Measurements from ENCODE around the gene WNK2.

Gene WNK2

DNA sequence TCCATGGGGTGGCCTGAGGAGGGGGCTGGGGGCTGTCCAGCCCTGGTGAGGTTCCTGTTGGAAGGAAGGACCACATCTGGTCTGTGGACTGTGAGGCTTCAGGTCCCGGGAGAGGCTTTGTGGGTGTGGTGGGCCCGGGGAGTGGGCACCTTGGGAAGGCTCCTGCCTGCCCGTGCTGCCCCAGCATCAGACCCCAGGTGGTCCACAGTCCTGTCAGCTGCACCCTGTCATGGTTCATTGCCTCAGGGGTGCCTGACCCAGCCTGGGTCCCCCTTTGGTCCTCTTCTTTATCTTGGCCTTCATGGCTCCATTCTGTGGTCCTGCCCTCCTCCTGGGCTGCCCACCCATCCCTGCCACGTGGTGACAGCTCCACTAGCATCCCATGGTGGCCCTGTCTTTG is 36.7 kb downstream of the WNK2 start:
- DNase-seq: no peak

DNA sequence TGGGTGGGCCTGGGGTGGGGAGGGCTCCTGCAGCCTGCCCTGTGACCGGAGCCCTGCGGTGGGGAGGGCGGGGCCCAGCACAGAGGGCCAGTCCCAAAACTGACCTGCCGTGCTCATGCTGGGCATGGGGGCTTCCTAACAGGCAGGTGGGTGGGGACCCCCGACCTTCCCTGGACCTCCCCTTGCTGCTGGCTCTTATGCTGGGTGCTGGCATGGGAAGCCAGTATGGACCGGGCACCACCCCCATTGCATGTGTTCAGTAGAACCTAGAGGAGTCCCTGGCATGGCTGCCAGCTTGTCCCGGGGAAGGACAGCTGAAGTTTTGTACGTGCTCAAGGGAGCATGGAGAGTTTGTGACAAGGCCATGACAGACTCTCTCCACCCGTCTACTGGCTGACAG is 37.1 kb downstream of the WNK2 start:
- no peak for DNase-seq

DNA sequence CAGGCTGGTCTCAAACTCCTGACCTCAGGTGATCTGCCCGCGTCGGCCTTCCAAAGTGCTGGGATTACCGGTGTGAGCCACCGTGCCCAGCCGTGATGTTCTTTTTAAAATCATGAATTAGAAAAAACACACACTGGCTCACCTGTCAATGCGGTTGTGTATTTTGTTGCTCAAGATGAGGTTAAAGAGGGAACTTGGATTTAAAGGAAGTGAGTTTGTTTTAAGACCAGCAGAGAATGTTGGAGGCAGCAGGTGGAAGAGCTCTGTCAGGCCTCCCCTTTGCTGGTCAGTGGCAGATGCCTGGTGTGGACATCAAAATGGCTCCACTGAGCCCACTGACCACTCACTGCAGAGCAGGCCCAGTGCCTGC is 38.9 kb downstream of the WNK2 start:
- no peak for DNase-seq

DNA sequence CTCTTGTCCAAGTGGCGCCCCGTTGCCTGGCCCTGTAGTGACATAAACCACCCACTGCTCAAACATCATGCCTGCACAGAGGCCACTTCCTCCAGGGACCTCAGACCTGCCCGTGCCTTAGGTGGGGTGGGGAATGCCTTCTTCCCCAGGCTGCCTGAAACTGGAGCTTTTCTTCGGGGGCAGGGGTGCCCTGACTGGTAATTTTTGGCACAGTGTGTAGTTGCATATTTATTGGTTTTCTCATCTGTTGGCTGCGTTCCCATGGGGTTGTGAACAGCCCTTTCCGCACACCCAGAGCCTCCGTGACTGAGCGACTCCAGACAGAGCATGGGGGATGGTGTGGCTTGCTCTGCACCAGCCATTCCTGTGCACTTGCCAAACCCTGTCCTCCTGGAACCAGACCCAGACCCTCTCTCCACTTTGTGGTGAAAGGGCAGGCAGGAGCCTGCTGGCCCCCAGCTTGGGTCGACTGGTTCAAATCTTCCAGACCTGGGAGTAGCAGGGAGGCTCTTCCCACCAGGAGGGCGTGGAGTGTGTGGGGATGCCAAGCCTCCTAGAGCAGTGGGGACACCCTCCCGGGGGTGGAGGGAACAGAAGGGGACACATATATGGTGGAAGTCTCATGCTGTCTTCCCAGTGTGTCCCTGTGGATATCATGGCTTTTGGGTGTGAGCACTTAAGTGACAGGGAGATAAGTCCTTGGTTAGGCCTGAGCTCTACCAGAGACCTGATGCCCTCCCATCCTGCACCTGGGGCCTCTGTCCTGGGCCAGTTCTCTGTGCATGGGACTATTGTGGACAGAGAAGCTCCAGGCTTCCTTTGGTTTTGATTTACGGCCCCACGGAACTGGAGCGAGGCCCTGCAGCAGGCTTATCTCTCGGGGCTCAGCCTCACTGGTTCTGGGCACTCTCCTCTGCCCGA is 39.6 kb downstream of the WNK2 start:
- DNase-seq: no peak

DNA sequence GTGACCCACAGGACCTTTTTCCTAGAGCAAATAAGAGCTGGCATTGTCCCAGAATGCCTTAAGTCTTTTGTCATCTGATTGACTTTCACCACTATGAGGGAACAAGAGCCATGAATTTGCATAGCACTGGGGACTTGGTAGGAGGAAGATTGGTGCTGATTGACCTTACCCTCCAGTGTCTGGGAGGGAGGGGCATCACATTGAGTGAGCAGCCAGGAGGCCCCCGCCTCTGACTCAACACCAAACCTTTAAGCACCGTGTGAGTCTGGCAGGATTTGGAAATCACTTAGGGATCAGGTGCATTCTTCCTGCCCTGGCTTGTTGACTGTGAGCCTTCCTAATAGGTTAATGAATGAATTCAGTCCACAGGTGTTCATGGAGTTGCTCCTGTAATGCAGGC is 40.7 kb downstream of the WNK2 start:
- DNase-seq: no peak

DNA sequence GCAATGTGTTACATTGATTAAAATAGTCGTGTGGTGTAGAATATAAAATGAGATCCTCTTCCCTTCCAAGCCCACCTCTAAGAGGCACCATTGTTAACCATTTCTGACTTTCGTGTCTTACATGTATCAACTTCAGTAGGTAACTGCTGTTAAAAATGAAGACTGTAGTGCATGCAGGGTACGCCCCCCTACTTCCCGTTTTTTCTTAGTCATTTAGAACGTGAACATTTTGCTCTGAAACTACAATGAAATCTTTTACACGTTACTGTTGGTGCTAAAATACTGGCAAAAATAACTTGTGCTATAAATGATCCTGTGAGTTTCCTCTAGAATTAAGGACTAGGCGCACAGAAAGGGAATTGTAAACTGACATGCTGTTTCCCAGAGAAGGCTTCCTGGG is 41.5 kb downstream of the WNK2 start:
- DNase-seq: no peak

DNA sequence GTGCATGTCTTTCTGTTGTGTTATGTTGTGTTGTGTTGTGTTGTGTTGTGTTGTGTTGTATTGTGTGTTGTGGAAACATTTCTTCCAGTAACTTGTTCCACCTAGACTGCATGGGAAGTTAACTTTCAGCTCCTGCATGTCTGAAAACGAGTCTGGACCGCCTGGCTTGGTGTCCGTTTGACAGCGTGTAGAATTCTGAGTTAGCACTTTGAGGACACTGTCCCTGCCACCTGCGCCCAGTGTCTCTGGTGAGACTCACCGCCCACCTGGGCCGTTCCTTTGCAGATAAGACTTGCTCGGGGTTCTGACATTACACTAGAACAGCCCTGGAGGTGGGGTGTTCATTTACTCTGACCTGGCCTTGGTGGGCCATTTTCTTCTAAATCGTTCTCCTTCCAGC is 42.0 kb downstream of the WNK2 start:
- no peak for DNase-seq

DNA sequence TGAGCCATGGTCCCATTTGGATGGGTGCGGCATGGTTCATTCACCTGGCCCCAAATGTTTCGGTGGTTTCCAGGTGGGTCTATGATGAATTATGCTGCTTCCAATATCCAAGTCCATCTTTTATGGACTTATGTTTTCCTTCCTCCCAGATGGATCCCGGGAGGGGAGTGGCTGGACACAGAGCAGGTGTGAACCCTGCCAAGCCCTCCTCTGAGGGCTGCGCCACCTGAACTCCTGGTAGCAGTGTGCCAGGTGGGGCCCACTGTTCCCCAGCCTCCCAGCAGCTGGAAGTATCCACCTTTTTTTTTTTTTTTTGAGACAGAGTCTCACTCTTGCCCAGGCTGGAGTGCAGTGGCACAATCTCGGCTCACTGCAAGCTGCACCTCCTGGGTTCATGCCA is 42.9 kb downstream of the WNK2 start:
- no peak for DNase-seq

DNA sequence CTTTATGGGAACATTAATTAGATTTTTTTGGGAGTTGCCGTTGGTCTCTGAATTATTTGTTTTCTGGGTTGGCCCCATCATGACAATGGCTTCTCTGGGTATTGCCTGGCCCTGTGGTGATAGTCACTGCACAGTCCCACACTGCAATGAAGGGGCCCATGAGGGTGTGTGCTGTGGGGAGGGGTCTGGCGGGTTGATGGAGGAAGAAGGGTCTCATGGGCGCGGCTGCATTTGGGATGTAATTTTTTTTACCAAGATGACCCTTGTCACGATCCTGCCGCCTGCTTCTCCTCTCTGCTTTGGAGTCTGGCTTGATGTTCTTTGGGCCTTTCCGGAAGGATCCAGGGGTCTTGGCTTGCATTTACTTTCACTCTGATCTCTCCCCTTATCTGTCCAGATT is 44.1 kb downstream of the WNK2 start:
- DNase-seq: no peak

DNA sequence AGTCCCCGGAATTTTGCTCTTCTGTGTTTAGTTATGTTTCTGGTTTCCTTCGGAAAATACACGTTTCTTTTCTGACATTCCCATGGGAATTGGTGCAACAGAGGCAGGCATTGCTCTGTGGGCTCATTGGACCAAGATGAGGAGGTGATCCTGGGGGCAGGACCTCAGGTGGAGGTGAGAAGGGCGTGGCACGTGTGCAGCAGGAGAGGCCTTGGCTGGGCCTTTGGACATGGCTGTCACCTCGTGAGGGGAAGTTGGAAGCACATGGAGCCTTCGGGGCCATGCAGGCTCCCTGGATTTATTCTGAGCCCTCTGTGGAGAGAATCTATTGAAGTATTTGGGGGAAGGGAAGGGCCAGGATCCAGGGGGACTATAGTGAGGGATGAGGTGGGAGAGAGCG is 44.5 kb downstream of the WNK2 start:
- no peak for DNase-seq

DNA sequence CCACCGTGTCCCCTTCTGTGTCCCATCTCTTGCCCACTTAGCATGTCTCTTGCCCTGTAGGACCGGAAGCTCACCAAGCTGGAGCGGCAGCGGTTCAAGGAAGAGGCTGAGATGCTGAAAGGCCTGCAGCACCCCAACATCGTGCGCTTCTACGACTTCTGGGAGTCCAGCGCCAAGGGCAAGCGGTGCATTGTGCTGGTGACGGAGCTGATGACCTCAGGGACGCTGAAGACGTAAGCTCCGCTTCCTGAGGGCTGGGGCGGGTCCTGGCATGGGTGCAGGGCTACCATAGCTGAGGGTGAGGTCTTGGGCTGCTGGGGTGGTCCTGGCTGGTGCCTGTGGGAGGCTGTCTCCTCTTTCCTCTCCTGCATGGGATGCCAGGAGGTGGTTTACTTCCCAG is 45.7 kb downstream of the WNK2 start:
- no peak for DNase-seq

DNA sequence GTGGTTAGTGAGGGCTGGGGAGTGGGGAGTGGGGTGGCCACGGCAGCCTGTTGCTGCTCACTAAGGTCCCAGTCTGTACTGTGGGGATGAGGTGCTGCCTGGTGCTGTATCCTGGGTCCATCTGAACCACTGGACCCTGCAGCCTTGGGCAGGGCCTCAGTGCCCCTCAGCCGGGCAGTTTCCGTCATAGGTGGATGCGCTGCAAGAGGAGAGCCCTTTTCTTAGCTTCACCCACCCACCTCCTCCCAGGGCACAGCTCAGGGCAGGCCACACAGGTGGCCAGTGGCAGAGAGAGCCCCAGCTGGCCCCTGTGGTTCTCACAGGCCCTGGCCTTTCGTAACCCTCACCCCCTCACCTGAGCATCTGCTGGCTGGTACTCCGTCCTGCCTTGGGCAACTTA is 46.2 kb downstream of the WNK2 start:
- no peak for DNase-seq

DNA sequence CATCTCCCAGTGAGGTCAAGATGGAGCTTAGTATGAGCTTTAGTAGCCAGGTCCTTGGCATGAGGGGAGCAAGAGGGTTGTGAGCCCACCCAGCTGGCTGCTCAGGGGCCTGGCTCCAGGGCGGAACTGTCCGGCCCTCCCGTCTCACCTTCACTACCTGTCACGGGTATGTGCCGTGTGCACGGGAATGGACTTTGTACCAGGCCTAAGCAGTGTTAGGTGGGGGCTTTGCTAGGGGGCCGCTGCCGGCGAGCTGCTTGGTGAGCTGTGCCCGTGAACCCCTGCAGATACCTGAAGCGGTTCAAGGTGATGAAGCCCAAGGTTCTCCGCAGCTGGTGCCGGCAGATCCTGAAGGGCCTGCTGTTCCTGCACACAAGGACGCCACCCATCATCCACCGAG is 46.7 kb downstream of the WNK2 start:
- no peak for DNase-seq

DNA sequence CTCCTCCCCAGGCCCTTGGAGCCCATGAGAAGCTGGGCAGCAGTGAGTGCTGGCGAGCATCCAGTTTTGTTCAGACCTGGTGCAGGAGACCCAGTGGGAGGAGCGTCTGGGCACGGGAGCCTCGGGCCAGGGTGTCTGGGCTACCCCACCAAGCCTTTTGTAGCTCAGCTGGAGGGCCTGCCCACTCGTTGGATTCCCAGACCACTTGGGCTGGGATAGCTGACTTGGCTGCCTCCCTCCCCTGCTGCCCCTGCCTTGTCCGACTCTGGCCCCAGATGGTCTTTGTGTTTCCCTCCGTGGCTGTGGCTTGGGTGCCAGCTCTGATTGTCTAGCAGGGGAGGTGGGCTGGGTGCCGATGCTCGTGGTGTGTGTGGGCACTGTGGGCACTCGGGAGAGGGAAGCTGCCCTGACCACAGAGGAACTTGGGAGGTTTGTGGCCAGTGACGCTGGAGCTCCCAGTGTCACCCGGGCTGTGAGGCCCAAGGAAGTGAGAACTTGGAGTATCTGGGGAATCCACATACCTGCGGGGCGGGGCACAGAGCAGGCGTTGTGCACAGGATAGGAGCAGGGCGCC is 47.3 kb downstream of the WNK2 start:
- DNase-seq: no peak

DNA sequence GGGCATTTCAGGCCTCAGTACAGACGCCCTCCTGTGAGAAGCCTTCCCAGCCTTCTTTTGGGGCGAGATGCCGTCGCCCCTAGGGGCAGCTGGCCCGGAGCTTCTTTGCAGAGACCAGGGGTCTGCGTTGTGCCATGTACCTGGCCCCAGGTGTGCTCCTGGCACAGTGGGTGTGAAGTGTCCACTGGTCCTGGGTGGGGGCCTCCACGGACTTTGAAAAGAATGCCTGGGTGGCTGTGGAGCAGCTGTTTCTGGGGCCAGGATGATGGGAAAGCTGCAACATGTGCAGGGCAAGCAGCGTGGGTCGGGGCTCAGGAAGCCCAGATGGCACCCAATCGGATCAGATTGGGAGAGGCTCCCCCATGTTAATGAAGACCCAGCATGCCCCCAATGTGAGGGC is 47.8 kb downstream of the WNK2 start:
- no peak for DNase-seq

DNA sequence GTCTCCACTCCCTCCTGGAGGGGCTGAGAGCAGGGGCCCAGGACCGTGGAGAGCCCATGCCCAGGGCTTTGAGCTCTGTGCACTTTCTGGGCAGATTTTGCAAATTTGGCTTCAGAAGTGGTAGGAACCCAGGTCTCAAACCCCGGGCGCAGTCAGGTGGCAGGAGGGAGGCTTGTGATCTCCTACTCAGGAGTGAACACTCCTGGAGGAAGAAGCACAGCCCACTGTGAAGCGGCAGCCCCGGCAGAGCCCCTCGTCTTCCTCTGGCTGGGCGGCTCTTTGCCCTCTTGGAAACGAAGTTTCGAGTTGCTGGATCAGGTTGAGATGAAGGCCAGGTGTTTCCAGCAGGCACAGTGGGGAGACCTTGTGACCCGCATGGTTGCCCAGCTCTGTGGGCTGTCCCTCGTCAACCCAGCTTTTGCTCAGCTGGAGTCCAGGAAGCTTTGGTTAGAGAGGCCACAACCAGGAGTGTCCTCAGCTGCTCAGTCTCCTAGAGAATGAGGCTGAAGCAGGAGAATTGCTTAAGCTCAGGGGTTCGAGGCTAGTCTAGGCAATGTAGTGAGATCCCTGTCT is 48.5 kb downstream of the WNK2 start:
- no peak for DNase-seq

DNA sequence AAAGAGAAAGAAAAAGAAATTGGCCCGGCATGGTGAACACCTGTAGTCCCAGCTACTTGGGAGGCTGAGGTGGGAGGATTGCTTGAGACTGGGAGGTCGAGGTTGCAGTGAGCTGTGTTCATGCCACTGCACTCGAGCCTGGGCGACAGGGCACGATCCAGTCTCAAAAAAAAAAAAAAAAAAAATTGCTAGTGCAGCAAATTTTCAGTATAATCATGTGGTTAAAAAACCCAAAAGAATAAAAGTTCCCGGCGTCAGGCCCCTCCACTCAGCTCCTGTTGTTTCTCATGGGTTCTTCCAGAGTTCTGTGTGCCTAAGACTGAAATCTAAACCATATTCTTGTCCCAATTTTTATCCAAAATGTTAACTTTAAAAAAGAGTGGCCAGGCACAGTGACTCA is 49.1 kb downstream of the WNK2 start:
- DNase-seq: no peak

DNA sequence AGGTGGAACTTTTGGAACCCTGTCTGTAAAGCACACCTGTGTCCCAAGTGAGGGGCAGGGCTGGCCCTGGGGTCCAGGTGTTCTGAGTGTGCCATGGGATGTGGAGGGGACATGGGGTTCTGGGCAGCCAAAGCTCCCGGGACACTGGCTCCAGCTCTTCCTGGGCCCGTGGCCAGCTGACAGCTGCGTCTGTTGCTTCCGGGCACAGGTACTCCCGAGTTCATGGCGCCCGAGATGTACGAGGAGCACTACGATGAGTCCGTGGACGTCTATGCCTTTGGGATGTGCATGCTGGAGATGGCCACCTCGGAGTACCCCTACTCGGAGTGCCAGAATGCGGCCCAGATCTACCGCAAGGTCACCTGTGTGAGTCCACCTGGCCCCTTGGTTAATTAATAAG is 50.7 kb downstream of the WNK2 start:
- DNase-seq: no peak

DNA sequence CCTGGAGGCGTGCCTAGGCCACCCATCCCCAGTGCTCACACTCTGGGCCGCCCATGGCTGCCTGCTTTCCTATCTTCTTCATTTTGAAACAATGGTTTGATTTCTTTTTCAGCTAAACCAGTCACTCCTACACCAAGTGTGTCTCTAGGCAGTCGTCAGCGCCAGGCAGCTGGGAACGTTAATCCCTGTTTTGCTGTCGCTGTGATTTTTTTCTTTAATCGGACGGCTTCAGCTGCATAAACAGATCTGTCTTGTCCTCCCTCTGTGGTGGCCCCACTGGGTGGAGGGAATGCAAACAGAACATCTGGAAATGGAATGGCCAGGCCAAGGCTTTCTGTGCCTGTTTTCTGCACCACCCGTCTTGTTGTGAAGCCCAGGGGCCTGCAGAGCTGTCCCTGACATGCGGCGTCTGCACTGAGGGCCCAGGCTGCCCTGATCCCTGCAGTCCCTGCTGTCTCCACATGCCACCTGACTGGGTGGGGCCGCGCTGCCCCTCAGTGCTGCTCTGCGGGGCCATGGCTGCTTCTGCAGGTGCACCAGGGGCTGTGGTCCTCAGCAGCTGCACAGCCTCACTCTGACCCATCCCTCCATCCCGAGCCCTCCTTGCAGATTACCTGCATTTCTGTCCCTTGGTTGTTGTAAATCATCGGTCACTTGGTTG is 51.5 kb downstream of the WNK2 start:
- no peak for DNase-seq

DNA sequence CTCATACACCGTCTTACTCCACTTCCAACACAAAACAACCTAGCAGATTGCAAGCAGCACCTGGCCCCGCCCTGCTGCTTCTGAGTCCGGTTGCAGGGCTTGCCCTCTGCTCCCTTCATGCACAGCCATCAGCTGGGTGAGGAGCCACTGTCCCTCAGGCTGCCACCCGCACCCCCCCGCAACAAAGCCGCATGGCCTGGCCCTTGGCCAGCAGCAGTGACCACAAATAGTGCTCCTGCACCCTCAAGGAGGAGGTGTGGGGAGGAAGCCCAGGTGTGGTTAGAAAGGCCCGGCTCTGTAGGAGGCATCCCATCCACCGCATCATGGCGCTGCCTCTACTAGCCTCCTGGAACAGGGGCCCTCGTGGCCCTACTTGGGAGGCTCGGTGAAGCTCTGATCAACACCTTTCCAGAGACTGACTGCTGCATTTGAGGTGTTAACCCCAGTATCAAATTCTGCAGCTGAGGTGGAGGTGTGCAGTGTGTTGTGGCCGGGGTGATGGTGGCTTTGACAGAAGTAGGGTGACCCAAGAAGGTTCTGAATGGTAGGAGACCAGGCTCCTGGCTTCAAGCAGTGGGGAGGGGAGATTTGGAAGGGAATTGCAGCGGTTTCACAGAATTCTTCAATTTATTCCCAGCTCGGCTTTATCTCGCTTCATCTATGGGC is 52.7 kb downstream of the WNK2 start:
- no peak for DNase-seq

DNA sequence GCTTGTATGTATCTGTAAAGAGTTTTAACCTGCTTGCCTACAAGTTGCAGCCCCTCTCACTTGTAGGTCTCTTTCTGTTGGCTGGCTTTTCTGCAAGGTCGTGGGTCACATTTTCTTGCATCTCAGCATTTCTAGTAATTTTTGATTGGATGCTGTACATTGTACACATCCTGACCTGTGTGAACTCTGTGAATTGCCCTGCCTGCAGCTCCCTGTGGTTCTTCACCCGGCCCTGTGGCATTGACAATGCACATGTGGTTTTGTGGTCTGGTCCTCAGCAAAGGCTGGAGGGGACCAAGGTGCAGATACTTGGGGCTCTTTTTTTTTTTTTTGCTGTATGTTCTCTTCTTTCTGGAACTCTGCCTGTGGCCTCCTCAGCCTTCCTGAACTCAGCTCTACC is 53.6 kb downstream of the WNK2 start:
- DNase-seq: no peak

DNA sequence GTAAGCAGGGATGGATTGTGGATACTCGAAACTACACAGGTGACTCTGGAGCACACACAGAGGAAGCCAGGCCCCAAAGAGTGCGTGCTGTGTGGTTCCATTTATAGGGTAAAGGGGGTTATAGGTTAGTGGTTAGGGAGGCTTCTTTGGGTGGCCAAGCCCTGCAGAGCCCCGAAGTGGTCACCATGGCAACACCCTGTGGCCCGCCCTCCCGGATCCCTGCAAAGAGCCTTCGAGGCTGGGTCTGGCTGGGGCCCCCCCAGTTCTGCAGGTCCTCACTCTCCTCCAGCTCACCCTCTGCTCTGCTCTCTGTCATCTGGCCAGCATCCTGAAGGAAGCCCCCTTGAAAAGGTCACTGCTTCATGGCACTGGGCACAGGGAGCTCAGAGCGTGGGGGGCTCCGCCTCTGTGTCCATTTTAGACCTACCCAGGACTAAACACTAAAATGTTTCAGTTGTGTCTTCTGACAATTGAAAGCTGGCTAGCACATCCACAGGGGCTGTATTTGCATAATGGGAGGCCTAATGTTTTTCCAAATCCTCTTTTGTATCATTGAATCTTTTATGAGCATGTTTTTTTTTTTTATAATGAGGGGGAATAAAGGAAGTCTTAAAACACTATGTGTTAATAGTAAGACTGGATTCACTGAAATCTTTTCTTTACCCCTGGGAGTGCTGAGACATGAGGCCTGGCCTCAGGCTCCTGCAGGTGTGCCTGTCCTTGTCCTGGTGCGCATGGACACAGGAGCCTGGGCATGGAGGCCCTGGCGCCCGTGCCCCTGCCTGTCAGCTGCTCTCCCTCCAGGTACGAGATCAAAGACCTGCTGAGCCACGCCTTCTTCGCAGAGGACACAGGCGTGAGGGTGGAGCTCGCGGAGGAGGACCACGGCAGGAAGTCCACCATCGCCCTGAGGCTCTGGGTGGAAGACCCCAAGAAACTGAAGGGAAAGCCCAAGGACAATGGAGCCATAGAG is 55.3 kb downstream of the WNK2 start:
- no peak for DNase-seq

Measured in CD4-positive, alpha-beta T cell treated with Interleukin-6 for 4 hours (primary cell).